SK-N-SH (cell line): ENCODE data around the gene IRX5. TPM values are rescaled to one million over a fixed set of nuclear protein-coding genes. Genes with fewer than 3 reads are reported as not detected.

Experiments used
- CTCF ChIA-PET: fragments of 300-600, 350-600 bp; formaldehyde crosslinking; extraction: SDS; loops from one replicate; lab custom pipeline; 2021; lab: Yijun Ruan, JAX
- POLR2A ChIA-PET: fragments of 350-600 bp; sonication (Branson Sonifier 250); formaldehyde crosslinking; extraction: SDS; loops from one replicate; lab custom pipeline; 2020; ENCODE audit warnings: antibody characterized with exemption, inconsistent platforms; lab: Yijun Ruan, JAX
- DNase-seq: peaks from one replicate; pipeline ENCODE4 v3.0.0; 2012
- H2AFZ ChIP-seq: fragments of 200-600 bp; sonication (generic); 2 replicates; pipeline ENCODE4 v1.8.1; 2016; ENCODE audit warnings: antibody characterized with exemption, mild to moderate bottlenecking, low read depth
- H3F3A ChIP-seq: fragments of 200-600 bp; sonication (generic); replicated peaks from 2 replicates; pipeline ENCODE3; 2016; ENCODE audit warnings: antibody characterized with exemption, mild to moderate bottlenecking; ENCODE audit not compliant: insufficient read depth
- H3K27ac ChIP-seq, 2 experiments: fragments of 200-500 bp in 1 of 2; fragments of 200-600 bp in 1 of 2; sonication (Bioruptor generic) in 1 of 2; sonication (generic), shearing (Covaris generic) in 1 of 2; 2 replicates each; pipeline versions ENCODE4 v1.5.1 to v1.6.1; 2014 to 2016; ENCODE audit warnings: low read depth in 2 of 2, inconsistent platforms in 1 of 2, low read length in 1 of 2, mild to moderate bottlenecking in 1 of 2, mixed read lengths in 1 of 2
- H3K27me3 ChIP-seq: fragments of 200-600 bp; sonication (generic), shearing (Covaris generic); 2 replicates; pipeline ENCODE4 v1.6.1; 2016; ENCODE audit warnings: mixed run types; ENCODE audit not compliant: insufficient read depth
- H3K36me3 ChIP-seq, 2 experiments: fragments of 200-500 bp in 1 of 2; fragments of 200-600 bp in 1 of 2; sonication (Bioruptor generic) in 1 of 2; sonication (generic) in 1 of 2; replicated peaks in 1 of 2; 2 replicates each; pipeline versions ENCODE3 to v1.5.1; 2014 to 2016; ENCODE audit warnings: low read length in 1 of 2, mild to moderate bottlenecking in 1 of 2; ENCODE audit not compliant: insufficient read depth in 2 of 2, control insufficient read depth in 1 of 2
- H3K4me1 ChIP-seq, 2 experiments: fragments of 200-500 bp in 1 of 2; fragments of 200-600 bp in 1 of 2; sonication (Bioruptor generic) in 1 of 2; sonication (generic), shearing (Covaris generic) in 1 of 2; 2 replicates each; pipeline versions ENCODE4 v1.5.1 to v1.6.1; 2014 to 2016; ENCODE audit warnings: low read depth in 1 of 2, low read length in 1 of 2, mixed run types in 1 of 2; ENCODE audit not compliant: insufficient read depth in 2 of 2, control insufficient read depth in 1 of 2
- H3K4me2 ChIP-seq: fragments of 200-600 bp; sonication (generic), shearing (Covaris generic); 2 replicates; pipeline ENCODE4 v1.6.1; 2017; ENCODE audit warnings: mixed run types
- H3K4me3 ChIP-seq, 2 experiments: fragments of 200-500 bp in 1 of 2; fragments of 200-600 bp in 1 of 2; sonication (Bioruptor generic) in 1 of 2; sonication (generic), shearing (Covaris generic) in 1 of 2; 2 replicates each; pipeline versions ENCODE4 v1.5.1 to v1.8.1; 2014 to 2016; ENCODE audit warnings: low read depth in 2 of 2, inconsistent platforms in 1 of 2, low read length in 1 of 2, mild to moderate bottlenecking in 1 of 2, mixed read lengths in 1 of 2, moderate library complexity in 1 of 2
- H3K79me2 ChIP-seq: fragments of 200-600 bp; sonication (generic); 2 replicates; pipeline ENCODE4 v1.8.1; 2017; ENCODE audit warnings: mild to moderate bottlenecking; ENCODE audit not compliant: insufficient read depth
- H3K9ac ChIP-seq: fragments of 200-600 bp; sonication (generic); 2 replicates; pipeline ENCODE4 v1.6.1; 2017; ENCODE audit warnings: mixed run types
- H3K9me2 ChIP-seq: fragments of 200-600 bp; sonication (generic); 2 replicates; pipeline ENCODE4 v1.6.1; 2017; ENCODE audit warnings: mixed run types
- H3K9me3 ChIP-seq: fragments of 200-600 bp; sonication (generic); 2 replicates; pipeline ENCODE4 v1.6.1; 2017; ENCODE audit warnings: mixed run types, mild to moderate bottlenecking, moderate library complexity
- H4K20me1 ChIP-seq: fragments of 200-600 bp; sonication (generic); 2 replicates; pipeline ENCODE4 v1.6.1; 2017; ENCODE audit warnings: mild to moderate bottlenecking, mixed run types; ENCODE audit not compliant: insufficient read depth
- ELF1 ChIP-seq: IDR thresholded peaks from 2 replicates; pipeline ENCODE4 v1.4.0; 2012
- EZH2phosphoT487 ChIP-seq: fragments of 200-600 bp; sonication (generic); IDR thresholded peaks from 2 replicates; pipeline ENCODE4 v1.6.1; 2017; ENCODE audit warnings: low read depth, mixed run types, mild to moderate bottlenecking, antibody characterized with exemption, moderate library complexity, borderline replicate concordance
- FOSL2 ChIP-seq: IDR thresholded peaks from 2 replicates; pipeline ENCODE4 v1.4.0; 2012; ENCODE audit warnings: low read depth, mild to moderate bottlenecking, moderate library complexity, borderline replicate concordance
- GABPA ChIP-seq: IDR thresholded peaks from 2 replicates; pipeline ENCODE4 v1.4.0; 2012; ENCODE audit warnings: low read depth, mild to moderate bottlenecking
- JUND ChIP-seq: IDR thresholded peaks from 2 replicates; pipeline ENCODE4 v1.4.0; 2012
- MXI1 ChIP-seq: IDR thresholded peaks from 2 replicates; pipeline ENCODE4 v1.6.1; 2012; ENCODE audit warnings: mild to moderate bottlenecking, low read depth, low read length, improper control_type of control experiment
- NFIC ChIP-seq: IDR thresholded peaks from 2 replicates; pipeline ENCODE4 v1.4.0; 2012; ENCODE audit warnings: borderline replicate concordance
- RCOR1 ChIP-seq: fragments of 150-350 bp; IDR thresholded peaks from 2 replicates; pipeline ENCODE4 v1.6.1; 2017; ENCODE audit warnings: antibody characterized with exemption, low read length
- SIN3A ChIP-seq: IDR thresholded peaks from 2 replicates; pipeline ENCODE4 v1.6.1; 2012; ENCODE audit warnings: low read depth, mild to moderate bottlenecking, low read length, moderate library complexity, borderline replicate concordance
- TCF12 ChIP-seq: IDR thresholded peaks from 2 replicates; pipeline ENCODE4 v1.4.0; 2012
- TEAD4 ChIP-seq: IDR thresholded peaks from 2 replicates; pipeline ENCODE4 v1.4.0; 2012; ENCODE audit warnings: mild to moderate bottlenecking, borderline replicate concordance; ENCODE audit not compliant: insufficient read depth
- YY1 ChIP-seq: IDR thresholded peaks from 2 replicates; pipeline ENCODE4 v1.4.0; 2012; ENCODE audit warnings: low read depth, mild to moderate bottlenecking
- WGBS: methylation state at CpG from one replicate; pipeline ENCODE4 v1.1.6; 2017; ENCODE audit warnings: low lambda C conversion rate; 5-methylcytosine and 5-hydroxymethylcytosine counted together
- polyA plus RNA-seq, 3 experiments: library from polyadenylated mRNA; depleted of rRNA; stranded (reverse); fragments of >200 nt; gene quantifications; 2 replicates each; pipeline ENCODE4 v1.2.3, GENCODE V29; 2012
- TF ChIP-seq, protein P1 (sequence below): fragments of 150-350 bp; IDR thresholded peaks from 2 replicates; pipeline ENCODE4 v1.6.1; 2017; ENCODE audit warnings: antibody characterized with exemption, low read length, low read depth, borderline replicate concordance
- TF ChIP-seq, protein P2 (sequence below): IDR thresholded peaks from 2 replicates; pipeline ENCODE4 v1.4.0; 2012; ENCODE audit warnings: low read depth
- TF ChIP-seq, protein P3 (sequence below): fragments of 200-600 bp; sonication (generic); IDR thresholded peaks from 2 replicates; pipeline ENCODE4 v1.6.1; 2017; ENCODE audit warnings: antibody characterized with exemption, mild to moderate bottlenecking, moderate library complexity
- TF ChIP-seq, protein P4 (sequence below): IDR thresholded peaks from 2 replicates; pipeline ENCODE4 v1.6.1; 2012; ENCODE audit warnings: mild to moderate bottlenecking, low read depth, low read length, moderate library complexity

IRX5 gene
- polyA plus RNA-seq, 1 of the 3 experiments (the other 2 are of a cell fraction), result 1.4 TPM

DNA sequence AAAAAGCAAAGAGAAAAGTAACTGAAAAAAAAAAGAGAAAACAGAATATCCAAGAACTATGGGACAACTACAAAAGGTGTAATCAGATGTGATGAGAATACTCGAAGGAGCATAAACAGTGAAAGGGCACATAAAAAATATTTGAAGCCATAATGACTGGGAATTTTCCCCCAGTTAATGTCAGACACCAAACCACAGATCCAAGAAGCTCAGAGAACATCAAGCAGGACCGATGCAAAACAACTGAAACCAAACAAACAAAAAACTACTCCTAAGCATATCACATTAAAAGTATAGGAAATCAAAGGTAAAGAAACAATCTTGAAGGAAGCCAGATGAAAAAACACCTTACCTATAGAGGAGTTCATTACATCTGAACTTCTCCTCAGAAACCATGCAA is 27.6 kb upstream of the IRX5 start:
- Histone ChIP-seq H3K4me1 (no peaks in the 10 kb centered on the region), H3K36me3 (no peaks in the 10 kb centered on the region), H3K79me2 (no peaks in the 10 kb centered on the region), H3K27me3 (no peaks in the 10 kb centered on the region), H3K4me2 (no peak overlapping the region), H3K9me2 (no peaks in the 10 kb centered on the region), H3K9me3 (no peaks in the 10 kb centered on the region), H2AFZ (no peak overlapping the region), H3F3A (no peaks in the 10 kb centered on the region), H4K20me1 (no peaks in the 10 kb centered on the region), H3K4me3 (no peak overlapping the region), H3K27ac (no peak overlapping the region), H3K9ac (no peak overlapping the region)
- ChIA-PET CTCF (no interaction called here), POLR2A (no interaction called here)
- no peak for DNase-seq
- WGBS, result 40% methylated on average over 2 of the region's 2 CpGs
- TF ChIP-seq NFIC (no peak), YY1 (no peak), EZH2phosphoT487 (no peak), SIN3A (no peak), RCOR1 (no peak)

DNA sequence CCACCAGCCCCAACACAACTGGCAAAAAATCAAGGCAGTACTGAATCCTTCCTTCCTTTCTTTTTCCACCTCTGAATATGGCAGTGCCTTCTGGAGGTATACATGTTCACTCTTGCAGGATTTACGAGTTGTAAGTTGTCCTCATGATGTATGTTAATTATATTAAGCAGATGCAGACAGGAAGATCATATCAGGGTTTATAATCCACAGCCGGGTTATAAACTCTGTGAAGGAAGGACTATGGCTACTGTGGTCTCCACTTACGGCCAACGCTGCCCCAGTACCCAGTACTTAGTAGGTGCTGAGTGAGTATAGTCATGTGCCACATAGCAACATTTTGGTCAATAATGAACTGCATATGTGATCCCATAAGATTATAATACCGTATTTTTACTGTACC is 19.6 kb upstream of the IRX5 start:
- Histone ChIP-seq H3K27me3 (no peaks in the 10 kb centered on the region), H3K4me1 (peaks cover 0 to 2% of the 10 kb centered on the region in 2 experiments; a peak in 1 of 4 replicates), H3K9me3 (no peaks in the 10 kb centered on the region), H2AFZ (no peak overlapping the region), H3K9me2 (no peaks in the 10 kb centered on the region), H3K27ac (no peak overlapping the region), H3K4me2 (no peak overlapping the region), H4K20me1 (no peaks in the 10 kb centered on the region), H3F3A (no peaks in the 10 kb centered on the region), H3K79me2 (no peaks in the 10 kb centered on the region), H3K4me3 (no peak overlapping the region), H3K36me3 (peaks cover 6 to 16% of the 10 kb centered on the region in 2 experiments), H3K9ac (no peak overlapping the region)
- TF ChIP-seq EZH2phosphoT487 (no peak), JUND (no peak)
- ChIA-PET POLR2A (no interaction called here), CTCF (interaction anchor here (1.2 kb wide), 1 partner anchor 1361 kb away, joined by 4 read pairs; no protein-coding TSS in a partner anchor)
- 57% methylated on average over 5 of the region's 5 CpGs for WGBS
- peak; percentile 32 for DNase-seq

DNA sequence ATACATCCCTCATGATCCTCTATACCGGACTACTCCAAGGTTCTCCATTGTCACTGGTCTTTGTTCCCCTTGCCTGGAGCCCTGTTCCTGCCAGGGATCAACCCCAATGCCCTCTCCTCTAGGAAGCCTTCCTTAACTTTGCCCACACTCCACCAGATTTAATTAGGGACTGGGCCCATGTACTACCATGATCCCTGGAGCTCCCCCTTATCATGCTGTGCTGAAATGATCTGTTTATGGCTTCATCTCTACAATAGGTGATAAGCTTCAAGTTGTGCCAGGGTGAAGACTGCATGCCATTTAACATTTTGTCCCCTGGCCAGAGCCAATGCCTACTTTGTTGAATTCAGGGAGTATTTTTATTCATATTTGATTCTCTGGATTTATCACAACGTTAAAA is 17.9 kb upstream of the IRX5 start:
- Histone ChIP-seq H3K9me2 (no peaks in the 10 kb centered on the region), H3K27me3 (no peaks in the 10 kb centered on the region), H4K20me1 (no peaks in the 10 kb centered on the region), H2AFZ (no peak overlapping the region), H3K79me2 (no peaks in the 10 kb centered on the region), H3K4me3 (no peak overlapping the region), H3F3A (no peaks in the 10 kb centered on the region), H3K4me2 (no peak overlapping the region), H3K9me3 (no peaks in the 10 kb centered on the region), H3K9ac (no peak overlapping the region), H3K36me3 (peaks cover 9 to 20% of the 10 kb centered on the region in 2 experiments), H3K4me1 (peaks cover 0 to 2% of the 10 kb centered on the region in 2 experiments; a peak in 1 of 4 replicates), H3K27ac (no peak overlapping the region)
- WGBS, result 89% methylated on average over 2 of the region's 2 CpGs
- CTCF ChIA-PET, result no interaction called here
- POLR2A ChIA-PET, result no interaction called here
- no peak for DNase-seq
- TF ChIP-seq RCOR1 (no peak), EZH2phosphoT487 (no peak), FOSL2 (no peak), MXI1 (no peak), TEAD4 (no peak), GABPA (no peak), NFIC (no peak), ELF1 (no peak), TCF12 (no peak)
- TF ChIP-seq, protein P1, sequence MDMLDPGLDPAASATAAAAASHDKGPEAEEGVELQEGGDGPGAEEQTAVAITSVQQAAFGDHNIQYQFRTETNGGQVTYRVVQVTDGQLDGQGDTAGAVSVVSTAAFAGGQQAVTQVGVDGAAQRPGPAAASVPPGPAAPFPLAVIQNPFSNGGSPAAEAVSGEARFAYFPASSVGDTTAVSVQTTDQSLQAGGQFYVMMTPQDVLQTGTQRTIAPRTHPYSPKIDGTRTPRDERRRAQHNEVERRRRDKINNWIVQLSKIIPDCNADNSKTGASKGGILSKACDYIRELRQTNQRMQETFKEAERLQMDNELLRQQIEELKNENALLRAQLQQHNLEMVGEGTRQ, result no peak
- TF ChIP-seq, protein P2, sequence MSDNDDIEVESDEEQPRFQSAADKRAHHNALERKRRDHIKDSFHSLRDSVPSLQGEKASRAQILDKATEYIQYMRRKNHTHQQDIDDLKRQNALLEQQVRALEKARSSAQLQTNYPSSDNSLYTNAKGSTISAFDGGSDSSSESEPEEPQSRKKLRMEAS, result no peak
- TF ChIP-seq, protein P3, sequence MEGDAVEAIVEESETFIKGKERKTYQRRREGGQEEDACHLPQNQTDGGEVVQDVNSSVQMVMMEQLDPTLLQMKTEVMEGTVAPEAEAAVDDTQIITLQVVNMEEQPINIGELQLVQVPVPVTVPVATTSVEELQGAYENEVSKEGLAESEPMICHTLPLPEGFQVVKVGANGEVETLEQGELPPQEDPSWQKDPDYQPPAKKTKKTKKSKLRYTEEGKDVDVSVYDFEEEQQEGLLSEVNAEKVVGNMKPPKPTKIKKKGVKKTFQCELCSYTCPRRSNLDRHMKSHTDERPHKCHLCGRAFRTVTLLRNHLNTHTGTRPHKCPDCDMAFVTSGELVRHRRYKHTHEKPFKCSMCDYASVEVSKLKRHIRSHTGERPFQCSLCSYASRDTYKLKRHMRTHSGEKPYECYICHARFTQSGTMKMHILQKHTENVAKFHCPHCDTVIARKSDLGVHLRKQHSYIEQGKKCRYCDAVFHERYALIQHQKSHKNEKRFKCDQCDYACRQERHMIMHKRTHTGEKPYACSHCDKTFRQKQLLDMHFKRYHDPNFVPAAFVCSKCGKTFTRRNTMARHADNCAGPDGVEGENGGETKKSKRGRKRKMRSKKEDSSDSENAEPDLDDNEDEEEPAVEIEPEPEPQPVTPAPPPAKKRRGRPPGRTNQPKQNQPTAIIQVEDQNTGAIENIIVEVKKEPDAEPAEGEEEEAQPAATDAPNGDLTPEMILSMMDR, result no peak
- TF ChIP-seq, protein P4, sequence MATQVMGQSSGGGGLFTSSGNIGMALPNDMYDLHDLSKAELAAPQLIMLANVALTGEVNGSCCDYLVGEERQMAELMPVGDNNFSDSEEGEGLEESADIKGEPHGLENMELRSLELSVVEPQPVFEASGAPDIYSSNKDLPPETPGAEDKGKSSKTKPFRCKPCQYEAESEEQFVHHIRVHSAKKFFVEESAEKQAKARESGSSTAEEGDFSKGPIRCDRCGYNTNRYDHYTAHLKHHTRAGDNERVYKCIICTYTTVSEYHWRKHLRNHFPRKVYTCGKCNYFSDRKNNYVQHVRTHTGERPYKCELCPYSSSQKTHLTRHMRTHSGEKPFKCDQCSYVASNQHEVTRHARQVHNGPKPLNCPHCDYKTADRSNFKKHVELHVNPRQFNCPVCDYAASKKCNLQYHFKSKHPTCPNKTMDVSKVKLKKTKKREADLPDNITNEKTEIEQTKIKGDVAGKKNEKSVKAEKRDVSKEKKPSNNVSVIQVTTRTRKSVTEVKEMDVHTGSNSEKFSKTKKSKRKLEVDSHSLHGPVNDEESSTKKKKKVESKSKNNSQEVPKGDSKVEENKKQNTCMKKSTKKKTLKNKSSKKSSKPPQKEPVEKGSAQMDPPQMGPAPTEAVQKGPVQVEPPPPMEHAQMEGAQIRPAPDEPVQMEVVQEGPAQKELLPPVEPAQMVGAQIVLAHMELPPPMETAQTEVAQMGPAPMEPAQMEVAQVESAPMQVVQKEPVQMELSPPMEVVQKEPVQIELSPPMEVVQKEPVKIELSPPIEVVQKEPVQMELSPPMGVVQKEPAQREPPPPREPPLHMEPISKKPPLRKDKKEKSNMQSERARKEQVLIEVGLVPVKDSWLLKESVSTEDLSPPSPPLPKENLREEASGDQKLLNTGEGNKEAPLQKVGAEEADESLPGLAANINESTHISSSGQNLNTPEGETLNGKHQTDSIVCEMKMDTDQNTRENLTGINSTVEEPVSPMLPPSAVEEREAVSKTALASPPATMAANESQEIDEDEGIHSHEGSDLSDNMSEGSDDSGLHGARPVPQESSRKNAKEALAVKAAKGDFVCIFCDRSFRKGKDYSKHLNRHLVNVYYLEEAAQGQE, result no peak
